ENCODE data around the gene MEIOSIN. TPM values are rescaled to one million over a fixed set of nuclear protein-coding genes. Genes with fewer than 3 reads are reported as not detected.

Gene MEIOSIN
- total and polyA plus RNA-seq, 4 donors: not detected

- DNase-seq (no peak), ATAC-seq (ENCODE audit: insufficient read depth, low FRiP score) (no peak)
- H3K9ac ChIP-seq (ENCODE audit: insufficient read depth in 1 of 2, low read length in 2 of 2): no peak overlapping the region
- no peak overlapping the region for H3K27ac ChIP-seq (ENCODE audit: low read depth in 1 of 2, low read length in 1 of 2)
- no peaks in the 10 kb centered on the region for H3K36me3 ChIP-seq (ENCODE audit: control insufficient read depth in 4 of 4, insufficient read depth in 4 of 4, low read length in 4 of 4)
- TF ChIP-seq CTCF (IDR thresholded peaks at IDR 0.05; ENCODE audit: control extremely low read depth, extremely low read depth): no peak
- H3K9me3 ChIP-seq (ENCODE audit: control insufficient read depth in 4 of 4, insufficient read depth in 3 of 4, low read length in 3 of 4): no peaks in the 10 kb centered on the region
- H3K4me1 ChIP-seq (ENCODE audit: control insufficient read depth in 5 of 5, insufficient read depth in 5 of 5, low read length in 5 of 5): no peaks in the 10 kb centered on the region
- no peaks in the 10 kb centered on the region for H3K27me3 ChIP-seq (ENCODE audit: control insufficient read depth in 3 of 3, insufficient read depth in 3 of 3, low read length in 2 of 3)
- WGBS, 2 donors: 94 to 96% methylated on average over 11 to 12 of the region's 12 CpGs
- H3K4me3 ChIP-seq: no peak overlapping the region
Measured at GRCh38 chr19:45752639-45753038, 19.4 kb downstream of the MEIOSIN start.

- Histone ChIP-seq H3K4me1 (ENCODE audit: control insufficient read depth in 5 of 5, insufficient read depth in 5 of 5, low read length in 5 of 5) (no peaks in the 10 kb centered on the region), H3K27ac (ENCODE audit: low read depth in 1 of 2, low read length in 1 of 2) (no peak overlapping the region), H3K9me3 (ENCODE audit: control insufficient read depth in 4 of 4, insufficient read depth in 3 of 4, low read length in 3 of 4) (no peaks in the 10 kb centered on the region), H3K4me3 (no peak overlapping the region), H3K36me3 (ENCODE audit: control insufficient read depth in 4 of 4, insufficient read depth in 4 of 4, low read length in 4 of 4) (no peaks in the 10 kb centered on the region), H3K9ac (ENCODE audit: insufficient read depth in 1 of 2, low read length in 2 of 2) (no peak overlapping the region), H3K27me3 (ENCODE audit: control insufficient read depth in 3 of 3, insufficient read depth in 3 of 3, low read length in 2 of 3) (no peaks in the 10 kb centered on the region)
- no peak for ATAC-seq (ENCODE audit: insufficient read depth, low FRiP score)
- no peak for DNase-seq
- WGBS, 2 donors: 74 to 80% methylated on average over 6 of the region's 6 CpGs
- no peak for TF ChIP-seq CTCF (IDR thresholded peaks at IDR 0.05; ENCODE audit: control extremely low read depth, extremely low read depth)
Measured at GRCh38 chr19:45753548-45753947, 20.3 kb downstream of the MEIOSIN start.

- Histone ChIP-seq H3K27ac (ENCODE audit: low read depth in 1 of 2, low read length in 1 of 2) (no peak overlapping the region), H3K27me3 (ENCODE audit: control insufficient read depth in 3 of 3, insufficient read depth in 3 of 3, low read length in 2 of 3) (no peaks in the 10 kb centered on the region), H3K9ac (ENCODE audit: insufficient read depth in 1 of 2, low read length in 2 of 2) (no peak overlapping the region), H3K4me1 (ENCODE audit: control insufficient read depth in 5 of 5, insufficient read depth in 5 of 5, low read length in 5 of 5) (no peaks in the 10 kb centered on the region), H3K36me3 (ENCODE audit: control insufficient read depth in 4 of 4, insufficient read depth in 4 of 4, low read length in 4 of 4) (no peaks in the 10 kb centered on the region), H3K4me3 (no peak overlapping the region), H3K9me3 (ENCODE audit: control insufficient read depth in 4 of 4, insufficient read depth in 3 of 4, low read length in 3 of 4) (no peaks in the 10 kb centered on the region)
- no peak for ATAC-seq (ENCODE audit: insufficient read depth, low FRiP score)
- WGBS, 2 donors: 94% methylated on average over 8 of the region's 8 CpGs
- DNase-seq: no peak
- TF ChIP-seq CTCF (IDR thresholded peaks at IDR 0.05; ENCODE audit: control extremely low read depth, extremely low read depth): no peak
Measured at GRCh38 chr19:45754323-45754722, 21.1 kb downstream of the MEIOSIN start.

GRCh38 chr19:45757695-45758094 lies 24.5 kb downstream of the MEIOSIN start:
- Histone ChIP-seq H3K4me3 (no peak overlapping the region), H3K27ac (ENCODE audit: low read depth in 1 of 2, low read length in 1 of 2) (no peak overlapping the region), H3K27me3 (ENCODE audit: control insufficient read depth in 3 of 3, insufficient read depth in 3 of 3, low read length in 2 of 3) (no peaks in the 10 kb centered on the region), H3K9ac (ENCODE audit: insufficient read depth in 1 of 2, low read length in 2 of 2) (no peak overlapping the region), H3K4me1 (ENCODE audit: control insufficient read depth in 5 of 5, insufficient read depth in 5 of 5, low read length in 5 of 5) (no peaks in the 10 kb centered on the region), H3K9me3 (ENCODE audit: control insufficient read depth in 4 of 4, insufficient read depth in 3 of 4, low read length in 3 of 4) (no peaks in the 10 kb centered on the region), H3K36me3 (ENCODE audit: control insufficient read depth in 4 of 4, insufficient read depth in 4 of 4, low read length in 4 of 4) (no peaks in the 10 kb centered on the region)
- ATAC-seq (ENCODE audit: insufficient read depth, low FRiP score): no peak
- no peak for DNase-seq
- 83 to 87% methylated on average over 9 of the region's 9 CpGs for WGBS, 2 donors
- TF ChIP-seq CTCF (IDR thresholded peaks at IDR 0.05; ENCODE audit: control extremely low read depth, extremely low read depth): no peak
